GM21528 (cell line): ENCODE results near the gene WASHC3.
"Not testable (repeated sequence)": the region's sequence is repeated elsewhere in the genome, so short reads cannot be mapped to it uniquely, and the experiment has no call there.

Source experiments
- ATAC-seq: cut with Tn5 transposase; IDR thresholded peaks from one replicate; pipeline ENCODE4 v1.9.1; 2021; ENCODE audit warnings: mild to moderate bottlenecking, moderate library complexity; ENCODE audit not compliant: unreplicated experiment, low FRiP score

Gene WASHC3, protein sequence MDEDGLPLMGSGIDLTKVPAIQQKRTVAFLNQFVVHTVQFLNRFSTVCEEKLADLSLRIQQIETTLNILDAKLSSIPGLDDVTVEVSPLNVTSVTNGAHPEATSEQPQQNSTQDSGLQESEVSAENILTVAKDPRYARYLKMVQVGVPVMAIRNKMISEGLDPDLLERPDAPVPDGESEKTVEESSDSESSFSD

DNA sequence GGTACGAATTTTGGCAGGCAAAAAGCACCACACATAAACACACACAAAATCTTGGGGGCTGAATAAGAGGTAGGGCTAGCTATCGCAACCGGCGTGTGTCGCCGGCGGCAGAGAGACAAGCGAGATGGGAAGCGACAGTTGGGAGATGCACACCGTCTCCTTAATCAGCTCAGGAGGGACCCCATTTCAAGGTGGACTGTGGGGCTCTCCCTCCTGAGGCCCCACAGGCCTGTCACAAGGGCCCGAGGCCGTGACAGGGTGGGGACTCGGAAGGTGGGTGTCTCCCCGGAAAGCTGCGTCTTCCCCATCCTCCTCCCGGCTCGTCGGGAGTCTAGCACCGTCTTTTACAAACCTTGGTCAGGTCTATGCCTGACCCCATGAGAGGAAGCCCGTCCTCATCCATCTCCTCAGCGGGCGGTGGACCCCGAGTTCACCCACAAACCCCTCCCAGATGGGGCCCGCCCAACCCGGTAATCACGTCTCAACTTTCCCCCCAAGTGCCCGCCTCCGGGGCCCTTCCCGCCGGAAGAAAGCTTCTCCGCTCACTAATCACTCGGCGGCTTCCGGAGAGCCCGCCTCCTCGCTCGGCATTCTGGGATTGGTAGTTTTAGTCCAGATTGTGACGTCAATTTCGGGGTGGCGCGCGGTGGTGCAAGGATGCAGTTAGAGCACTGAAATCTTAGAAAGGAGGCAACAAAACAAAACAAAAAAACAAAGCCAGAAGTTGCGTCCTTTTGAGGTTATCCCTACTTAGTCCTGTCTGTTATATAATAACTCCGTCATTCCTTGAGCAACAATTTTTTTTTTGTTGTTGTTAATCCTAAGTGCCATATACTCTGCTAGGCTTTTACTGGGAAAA is at the start of gene WASHC3:
Gene WASHC3 (minus strand): TSS at position 432 of the 859 bp plus-strand sequence. CDS start 29 bp downstream, at position 403.
- peak; percentile 95 for ATAC-seq

DNA sequence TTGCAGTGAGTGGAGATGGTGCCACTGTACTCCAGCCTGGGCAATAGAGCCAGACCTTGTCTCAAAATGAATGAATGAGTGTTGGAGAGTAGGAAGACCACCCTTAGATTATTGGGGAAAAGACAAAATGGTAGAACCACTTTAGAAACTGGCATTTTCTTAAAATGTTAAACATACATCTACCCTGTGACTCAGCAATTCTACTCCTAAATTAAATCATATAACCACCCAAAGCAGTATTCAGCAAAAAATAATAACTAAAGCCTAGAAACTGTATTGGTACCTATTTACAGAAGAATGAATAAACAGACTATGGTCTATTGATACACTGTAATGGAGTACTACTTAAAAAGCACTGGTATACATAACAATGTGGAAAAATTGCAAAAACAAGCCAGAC is 49.0 kb upstream of the WASHC3 start:
- ATAC-seq = no peak

DNA sequence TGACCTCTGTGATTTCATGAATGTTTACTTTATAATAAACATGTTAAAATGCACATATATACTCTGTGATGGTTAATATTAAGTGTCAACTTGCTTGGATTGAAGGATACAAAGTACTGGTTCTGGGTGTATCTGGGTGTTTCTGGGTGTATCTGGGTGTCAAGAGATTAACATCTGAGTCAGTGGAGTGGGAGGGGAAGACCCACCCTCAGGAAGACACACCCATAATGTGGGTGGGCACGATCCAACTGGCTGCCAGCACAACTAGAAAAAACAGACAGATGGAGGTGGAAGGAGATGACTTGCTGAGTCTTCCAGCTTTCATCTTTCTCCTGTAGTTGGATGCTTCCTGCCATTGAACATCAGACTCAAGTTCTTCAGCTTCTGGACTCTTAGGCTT is 46.2 kb upstream of the WASHC3 start:
- ATAC-seq = no peak

DNA sequence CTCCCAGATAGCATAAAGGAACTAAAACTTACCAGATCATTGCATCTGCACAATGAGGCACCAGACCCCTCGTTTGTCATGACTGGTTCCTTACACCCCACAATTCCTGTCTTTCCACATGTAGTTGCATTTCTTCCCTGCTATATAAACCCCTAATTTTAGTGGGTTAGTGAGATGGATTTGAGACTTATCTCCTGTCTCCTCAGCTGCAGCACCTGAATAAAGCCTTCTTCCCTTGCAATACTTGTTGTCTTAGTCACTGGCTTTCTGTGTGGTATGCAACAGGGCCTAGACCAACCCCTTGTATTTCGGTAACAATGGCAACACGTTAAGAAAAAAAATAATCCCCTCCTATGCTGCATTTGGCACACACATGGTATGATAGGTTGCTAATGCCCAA is 45.1 kb upstream of the WASHC3 start:
- no peak for ATAC-seq

DNA sequence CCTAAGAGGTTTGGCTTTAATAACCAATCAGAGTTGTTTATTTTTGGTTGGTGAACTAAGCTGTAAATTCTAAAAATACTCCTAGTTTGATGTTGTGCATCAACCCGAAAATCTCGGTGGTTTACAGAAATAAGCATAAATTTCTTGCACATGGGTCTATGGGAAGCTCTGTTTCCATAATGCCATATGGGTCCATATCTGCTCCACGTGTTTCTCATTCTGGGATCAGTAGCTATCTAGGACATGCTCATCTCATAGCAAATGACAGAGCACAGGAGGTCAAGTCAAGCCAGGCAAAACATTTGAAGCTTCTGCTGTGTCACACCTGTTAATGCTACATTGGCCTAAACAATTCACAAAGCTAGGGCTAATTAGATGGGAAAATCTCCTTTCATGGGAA is 35.1 kb upstream of the WASHC3 start:
- no peak for ATAC-seq

DNA sequence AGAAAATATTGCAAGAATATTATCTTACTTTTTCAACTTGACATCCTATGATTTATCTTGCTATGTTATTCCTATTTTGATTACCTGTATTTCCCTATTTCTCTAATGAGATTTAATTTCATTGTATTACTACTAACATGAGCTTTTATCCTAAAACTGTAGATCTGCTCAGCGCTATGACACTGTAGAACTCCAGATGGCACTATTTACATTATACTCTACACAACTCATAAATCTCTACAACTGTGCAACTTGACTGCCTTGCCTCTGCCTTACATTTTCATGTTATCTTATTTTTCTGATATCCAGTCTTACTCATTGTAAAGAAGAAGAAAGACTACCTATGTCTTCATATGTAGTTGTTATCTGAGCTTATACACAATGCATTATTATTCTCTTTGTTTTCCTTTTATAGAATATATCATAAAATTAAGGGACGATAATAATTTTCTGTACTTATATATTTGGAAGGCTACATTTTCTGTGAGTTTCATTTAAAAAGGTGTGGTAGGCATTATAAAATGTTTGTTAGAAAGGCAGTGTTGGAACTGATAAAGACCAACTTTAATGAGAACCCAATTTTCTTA is 34.0 kb upstream of the WASHC3 start:
- no peak for ATAC-seq

DNA sequence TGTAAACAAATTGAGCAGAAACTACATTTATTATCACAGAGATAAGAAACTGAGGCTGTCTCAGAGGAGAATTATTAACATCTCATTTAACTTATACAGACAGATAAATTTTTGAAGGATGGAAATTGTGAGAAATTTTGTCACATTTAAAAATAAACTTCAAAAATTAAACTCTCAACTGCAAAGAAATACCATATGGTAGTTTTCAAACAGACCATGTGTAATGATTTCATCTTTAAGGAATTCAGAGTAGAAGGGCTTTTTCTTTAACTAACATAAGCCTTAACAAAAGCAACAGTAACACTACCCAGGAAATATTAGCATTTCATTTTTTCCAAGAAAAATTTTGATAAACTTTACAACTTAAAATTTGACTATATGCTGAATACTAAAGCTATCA is 31.5 kb upstream of the WASHC3 start:
- ATAC-seq = no peak

DNA sequence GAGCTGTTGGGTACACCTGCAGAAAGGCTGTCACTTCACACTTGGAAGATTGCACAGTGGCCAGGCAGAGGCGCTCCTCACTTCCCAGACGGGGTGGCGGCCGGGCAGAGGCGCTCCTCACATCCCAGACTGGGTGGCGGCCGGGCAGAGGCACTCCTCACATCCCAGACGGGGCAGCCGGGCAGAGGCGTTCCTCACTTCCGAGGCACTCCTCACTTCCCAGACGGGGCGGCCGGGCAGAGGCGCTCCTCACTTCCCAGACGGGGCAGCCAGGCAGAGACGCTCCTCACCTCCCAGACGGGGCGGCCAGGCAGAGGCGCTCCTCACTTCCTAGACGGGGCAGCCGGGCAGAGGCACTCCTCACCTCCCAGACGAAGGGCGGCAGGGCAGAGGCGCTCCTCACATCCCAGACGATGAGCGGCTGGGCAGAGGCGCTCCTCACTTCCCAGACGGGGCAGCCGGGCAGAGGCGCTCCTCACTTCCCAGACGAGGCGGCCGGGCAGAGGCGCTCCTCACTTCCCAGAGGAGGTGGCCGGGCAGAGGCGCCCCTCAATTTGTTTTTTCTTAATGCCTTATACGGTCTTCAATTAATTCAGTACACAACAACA is 27.5 kb upstream of the WASHC3 start:
- ATAC-seq = not testable (repeated sequence)

DNA sequence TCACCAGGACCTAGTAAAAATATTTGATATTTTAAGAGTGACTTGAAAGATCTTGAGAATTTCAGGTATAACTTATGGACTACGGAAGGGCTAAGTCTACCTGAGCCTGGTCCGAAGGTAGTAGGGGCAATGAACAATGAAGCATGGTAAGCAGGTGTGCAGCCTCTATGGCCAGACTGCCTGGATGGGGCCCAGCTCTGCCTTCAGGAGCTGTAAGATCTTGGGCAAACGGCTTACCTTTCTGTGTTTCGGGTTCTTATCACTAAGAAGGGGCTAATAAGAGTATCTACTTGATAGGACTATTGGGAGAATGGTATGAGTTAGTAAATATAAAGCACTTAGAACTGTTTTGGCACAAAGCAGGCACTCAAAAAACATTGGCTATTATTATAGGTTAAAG is 19.1 kb upstream of the WASHC3 start:
- ATAC-seq = no peak

DNA sequence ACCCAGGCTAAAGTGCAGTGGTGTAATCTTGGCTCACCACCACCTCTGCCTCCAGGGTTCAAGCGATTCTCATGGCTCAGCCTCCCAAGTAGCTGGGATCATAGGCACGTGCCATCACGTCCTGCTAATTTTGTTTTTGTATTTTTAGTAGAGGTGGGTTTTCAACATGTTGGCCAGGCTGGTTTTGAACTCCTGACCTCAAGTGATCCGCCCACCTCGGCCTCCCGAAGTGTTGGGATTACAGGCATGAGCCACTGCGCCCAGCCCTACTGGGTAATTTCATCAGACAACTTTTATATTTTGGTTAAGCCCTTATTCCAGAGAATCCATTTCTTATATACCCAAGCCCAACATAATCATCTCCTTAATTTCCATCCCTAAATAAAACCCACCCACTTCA is 10.3 kb upstream of the WASHC3 start:
- ATAC-seq = not testable (repeated sequence)

DNA sequence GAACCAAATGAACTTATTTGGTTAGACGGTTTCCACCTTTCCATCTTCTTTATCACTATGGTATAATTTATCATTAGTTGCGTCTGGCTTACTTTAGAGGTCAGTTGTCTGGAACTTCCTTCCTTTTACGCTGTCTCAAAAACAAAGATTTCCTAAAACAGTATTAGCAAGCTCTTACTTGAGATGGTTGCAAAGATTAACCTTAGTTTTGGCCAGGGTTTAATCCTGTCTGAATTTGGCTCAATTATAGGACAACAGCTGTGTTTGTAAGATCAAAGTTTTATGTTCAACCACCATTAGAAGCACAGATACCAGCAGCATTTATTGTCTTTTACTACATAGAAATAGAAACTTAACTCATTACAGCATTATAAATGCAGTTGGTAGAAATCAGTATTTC is 7.9 kb upstream of the WASHC3 start:
- no peak for ATAC-seq

DNA sequence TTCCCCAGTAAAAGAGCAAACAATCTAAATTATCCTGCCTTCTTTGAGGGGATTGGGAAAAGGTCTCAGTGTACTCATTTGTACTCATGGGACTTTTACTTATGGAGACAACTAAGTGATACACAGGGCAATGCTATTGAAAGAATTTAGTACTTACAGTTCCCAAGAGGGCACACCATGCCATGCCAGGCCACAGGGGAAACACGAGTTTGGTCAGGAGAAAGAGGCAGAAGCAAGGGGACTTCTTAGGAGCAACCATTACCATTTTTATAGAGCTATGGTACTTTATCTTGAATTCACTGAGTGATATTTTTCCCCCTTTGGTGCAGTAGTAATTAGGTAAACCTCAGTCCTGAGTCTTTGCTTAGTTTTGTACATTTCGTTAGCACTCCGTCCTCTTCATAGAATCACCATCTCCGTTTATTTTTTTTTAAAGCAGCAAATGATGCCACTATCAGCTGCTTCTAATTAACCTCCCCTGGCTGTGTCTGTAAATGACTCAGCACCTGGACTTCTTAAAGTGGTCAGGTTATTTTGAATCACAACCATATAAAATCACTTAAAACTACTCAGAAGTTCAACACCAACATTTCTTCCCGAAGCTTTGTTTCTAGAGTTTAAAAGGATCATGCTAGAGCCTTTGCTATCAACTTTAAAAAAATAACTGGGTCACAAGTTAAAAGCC is 5.9 kb upstream of the WASHC3 start:
- no peak for ATAC-seq

DNA sequence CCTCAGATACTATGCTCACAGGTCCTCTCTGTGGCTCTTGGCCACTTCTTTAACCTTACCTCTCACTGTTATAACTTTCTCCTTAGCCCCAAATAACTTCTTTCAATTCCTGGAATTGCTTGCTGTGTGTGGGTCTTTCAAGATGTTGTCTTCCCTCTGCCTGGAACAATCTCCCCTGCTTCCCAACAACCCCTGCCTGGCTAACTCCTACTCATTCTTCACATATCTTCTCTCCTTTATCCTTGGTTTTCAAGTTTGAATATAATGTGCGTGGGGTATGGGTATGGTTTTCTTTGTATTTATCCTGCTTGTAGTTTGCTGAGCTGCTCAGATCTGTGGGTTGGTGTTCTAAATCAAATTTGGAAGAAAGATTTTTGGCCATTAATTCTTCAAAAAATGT is 2.7 kb upstream of the WASHC3 start:
- ATAC-seq = no peak

DNA sequence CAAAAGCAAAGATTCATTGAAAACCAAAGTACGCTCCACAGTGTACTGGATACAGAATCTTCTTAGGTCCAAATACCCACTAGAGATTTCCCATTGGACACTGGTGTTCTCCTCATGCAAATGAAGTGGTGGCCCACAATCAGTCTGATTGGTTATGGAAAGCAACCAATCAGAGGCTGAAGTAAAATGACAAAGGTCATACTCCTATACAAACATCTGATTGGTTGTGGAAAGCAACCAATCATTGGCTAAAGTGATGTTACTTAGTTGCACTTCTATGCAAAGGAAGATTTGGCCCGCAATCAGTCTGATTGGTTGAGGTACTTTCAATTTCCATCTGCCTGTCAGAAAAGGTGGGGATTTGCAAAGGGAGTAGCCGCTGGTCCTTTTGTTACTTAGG is 1.3 kb upstream of the WASHC3 start:
- ATAC-seq = no peak

DNA sequence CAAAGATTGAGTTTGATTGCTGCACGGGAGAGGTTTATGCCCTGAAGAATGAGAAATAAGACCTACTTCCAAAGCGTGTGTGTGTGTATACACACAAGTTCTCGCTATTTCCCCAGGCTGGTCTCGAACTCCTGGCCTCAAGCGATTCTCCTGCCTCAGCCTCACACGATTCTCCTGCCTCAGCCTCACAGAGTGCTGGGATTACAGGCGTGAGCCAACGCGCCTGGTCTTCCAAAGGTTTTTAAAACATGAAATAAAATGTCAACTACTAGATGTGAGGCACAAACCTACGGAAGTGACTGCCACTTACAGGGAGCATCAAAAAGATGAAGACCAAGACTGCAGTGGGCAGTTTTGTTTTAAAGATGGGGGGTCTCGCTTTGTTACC is 622 bp upstream of the WASHC3 start:
- no peak for ATAC-seq

DNA sequence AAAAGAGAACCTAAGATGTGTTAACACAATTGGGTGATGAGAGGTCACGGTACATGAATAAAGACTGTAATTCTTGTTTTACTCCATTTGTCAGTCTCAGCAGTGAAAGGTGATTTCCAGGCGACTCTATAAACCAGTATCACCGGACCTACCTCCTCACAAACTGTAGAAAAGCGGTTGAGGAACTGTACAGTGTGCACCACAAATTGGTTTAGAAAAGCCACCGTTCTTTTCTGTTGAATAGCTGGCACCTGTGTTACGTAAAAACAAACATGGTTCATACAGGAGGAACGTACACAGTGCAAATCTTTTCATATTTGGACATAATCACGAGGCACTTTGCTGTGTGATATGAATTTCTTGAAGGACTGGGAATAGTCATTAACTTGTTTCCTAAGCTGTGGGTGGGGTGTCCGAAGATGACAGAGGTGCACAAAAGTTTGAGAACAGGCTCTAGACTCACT is 663 bp downstream of the WASHC3 start:
- peak; percentile 37 for ATAC-seq

DNA sequence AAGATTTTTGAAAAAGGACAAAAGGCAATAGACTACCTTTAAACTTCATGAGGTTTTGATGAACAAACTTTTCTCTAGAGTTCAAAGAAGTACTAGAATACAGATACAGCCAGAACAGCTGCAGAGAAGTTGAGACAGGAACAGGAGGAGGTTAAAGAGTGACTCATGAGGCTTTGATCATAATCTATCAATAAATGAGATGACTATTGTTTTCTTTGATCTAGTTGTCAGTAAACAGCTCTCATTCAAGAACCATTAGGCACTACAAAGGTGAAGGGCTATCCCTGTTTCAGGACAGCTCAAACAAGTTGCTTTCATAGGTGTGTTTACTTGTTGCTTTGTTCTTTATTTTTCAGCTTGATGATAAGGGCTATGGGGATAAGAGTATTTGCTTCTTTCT is 2.4 kb downstream of the WASHC3 start:
- no peak for ATAC-seq

DNA sequence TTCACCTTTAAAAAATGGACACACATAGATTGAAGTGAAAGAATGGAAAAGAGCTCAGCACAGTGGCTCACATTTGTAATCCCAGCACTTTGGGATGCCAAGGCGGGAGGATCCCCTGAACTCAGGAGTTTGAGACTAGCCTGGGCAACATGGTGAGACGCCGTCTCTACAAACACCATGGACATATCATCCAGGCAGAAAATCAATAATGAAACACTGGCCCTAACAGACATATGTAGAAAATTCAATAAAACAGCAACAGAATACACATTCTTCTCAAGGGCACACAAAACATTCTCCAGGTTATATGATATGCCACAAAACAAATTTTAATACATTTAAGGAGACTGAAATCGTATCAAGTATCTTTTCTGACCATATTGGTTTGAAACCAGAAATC is 7.4 kb downstream of the WASHC3 start:
- no peak for ATAC-seq

DNA sequence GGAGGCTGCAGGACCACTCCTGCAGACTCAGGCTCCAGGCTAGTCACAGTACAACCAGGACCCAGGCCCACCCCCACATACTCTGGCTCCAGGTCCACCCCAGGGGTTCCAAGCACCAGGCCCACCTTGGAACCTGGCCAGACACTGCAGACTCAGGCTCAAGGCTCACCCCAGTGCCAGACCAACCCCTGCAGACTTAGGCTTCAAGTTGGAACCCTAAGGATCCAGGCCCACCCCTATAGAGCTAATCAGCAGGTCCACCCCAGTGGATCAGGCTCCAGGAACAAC is 8.8 kb downstream of the WASHC3 start:
- no peak for ATAC-seq

DNA sequence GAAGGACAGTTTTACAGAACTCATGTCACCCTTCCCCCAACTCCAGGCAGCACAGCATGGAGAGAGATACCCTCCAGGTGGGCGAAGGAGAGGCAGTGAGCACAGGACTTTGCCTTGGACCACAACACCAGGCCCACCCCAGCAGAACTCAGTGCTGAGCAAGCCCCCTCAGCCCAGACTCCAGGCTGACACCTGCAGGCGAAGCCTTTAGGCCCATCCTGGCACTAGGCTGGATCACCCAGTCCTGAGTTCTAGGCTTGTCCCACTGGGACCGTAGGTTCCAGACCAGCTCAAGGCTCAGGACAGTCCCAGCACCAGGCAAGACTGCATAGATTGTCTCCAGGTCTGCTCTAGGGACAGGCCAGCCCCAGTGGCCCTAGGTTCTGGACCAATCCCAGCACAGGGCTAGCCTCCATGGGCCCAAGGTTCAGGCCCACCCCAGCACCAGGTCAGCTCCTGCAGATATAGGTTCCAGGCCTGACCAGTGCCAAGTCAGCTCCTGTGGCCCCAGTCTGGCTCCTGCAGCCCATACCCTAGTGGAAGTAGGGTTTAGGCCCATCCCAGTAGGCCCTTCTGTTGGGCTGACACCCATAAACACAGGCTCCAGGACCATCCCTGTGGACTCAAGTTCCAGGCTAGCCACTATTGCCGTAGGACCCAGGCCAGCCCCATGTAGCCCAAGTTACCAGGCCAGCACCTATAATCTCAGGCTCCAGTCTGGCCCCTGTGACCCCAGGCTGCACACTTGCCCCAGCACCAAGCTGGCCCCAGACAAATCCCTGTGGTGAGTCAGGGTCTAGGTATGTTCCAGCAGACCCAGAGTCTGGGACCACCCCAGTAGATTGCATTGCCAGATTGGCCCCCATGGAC is 9.4 kb downstream of the WASHC3 start:
- no peak for ATAC-seq
